GM20000 (cell line): ENCODE data around the gene GASK1A.
"Not testable (repeated sequence)": the region's sequence is repeated elsewhere in the genome, so short reads cannot be mapped to it uniquely, and the experiment has no call there.

Experiments
- DNase-seq: peaks from one replicate; pipeline ENCODE4 v3.0.0; 2012; ENCODE audit warnings: low spot score
- CTCF ChIP-seq: IDR thresholded peaks from 2 replicates; pipeline ENCODE4 v1.5.1; 2012; ENCODE audit warnings: mild to moderate bottlenecking, control low read depth; ENCODE audit errors: extremely low read depth, missing control alignments

The GASK1A gene

GRCh38 chr3:43041517-43041916 lies 62.4 kb downstream of the GASK1A start:
- no peak for TF ChIP-seq CTCF
- DNase-seq: no peak

GRCh38 chr3:43043071-43043766 lies 64.1 kb downstream of the GASK1A start:
- no peak for TF ChIP-seq CTCF
- DNase-seq: no peak

GRCh38 chr3:43043793-43044192 lies 64.7 kb downstream of the GASK1A start:
- no peak for DNase-seq
- no peak for TF ChIP-seq CTCF

GRCh38 chr3:43045079-43045478 lies 66.0 kb downstream of the GASK1A start:
- DNase-seq: not testable (repeated sequence)

GRCh38 chr3:43046583-43046982 lies 67.5 kb downstream of the GASK1A start:
- no peak for DNase-seq
- no peak for TF ChIP-seq CTCF

GRCh38 chr3:43048470-43048869 lies 69.4 kb downstream of the GASK1A start:
- no peak for DNase-seq
- TF ChIP-seq CTCF: no peak

GRCh38 chr3:43053291-43053690 lies 74.2 kb downstream of the GASK1A start:
- no peak for TF ChIP-seq CTCF
- DNase-seq: no peak

- DNase-seq: no peak
- TF ChIP-seq CTCF: no peak
Measured at GRCh38 chr3:43054754-43055153, 75.6 kb downstream of the GASK1A start.
